ENCODE data around the gene ZNF217. TPM values are rescaled to one million over a fixed set of nuclear protein-coding genes. Genes with fewer than 3 reads are reported as not detected.
"Not testable (repeated sequence)": the region's sequence is repeated elsewhere in the genome, so short reads cannot be mapped to it uniquely, and the experiment has no call there.

The ZNF217 gene
- polyA plus RNA-seq, 1 donor from 2014 or later: 1.9 TPM

DNA sequence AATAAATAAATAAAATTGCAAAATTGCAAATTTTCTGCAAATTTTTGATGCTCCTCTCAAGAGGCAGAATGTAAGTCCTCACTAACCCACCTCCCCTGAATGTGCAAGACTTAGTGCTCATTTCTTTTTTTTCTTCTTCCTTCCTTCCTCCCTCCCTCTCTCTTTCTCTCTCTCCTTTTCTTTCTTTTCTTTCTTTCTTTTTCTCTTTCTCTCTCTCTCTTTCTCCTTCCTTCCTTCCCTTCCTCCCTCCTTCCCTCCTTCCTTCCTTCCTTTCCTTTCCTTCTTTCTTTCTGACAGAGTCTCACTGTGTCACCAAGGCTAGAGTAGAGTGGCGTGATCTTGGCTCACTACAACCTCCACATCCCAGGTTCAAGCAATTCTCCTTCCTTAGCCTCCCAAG is 60.1 kb downstream of the ZNF217 start:
- Histone ChIP-seq H2AFZ (ENCODE audit: low read depth, low read length) (no peak overlapping the region), H3K9me3 (ENCODE audit: low read length) (no peaks in the 10 kb centered on the region), H4K20me1 (ENCODE audit: insufficient read depth) (no peaks in the 10 kb centered on the region), H3K79me2 (replicated peaks; ENCODE audit: insufficient read depth, low read length) (no peaks in the 10 kb centered on the region), H3F3A (ENCODE audit: insufficient read depth, low read length, poor library complexity, severe bottlenecking) (no peaks in the 10 kb centered on the region), H3K9ac (ENCODE audit: low read length) (no peak overlapping the region), H3K36me3 (ENCODE audit: insufficient read depth, low read length) (no peaks in the 10 kb centered on the region), H3K4me3 (ENCODE audit: low read length) (no peak overlapping the region), H3K9me2 (ENCODE audit: insufficient read depth, low read length) (no peaks in the 10 kb centered on the region), H3K4me2 (ENCODE audit: low read length) (no peak overlapping the region), H3K27ac (ENCODE audit: low read length) (no peak overlapping the region), H3K27me3 (ENCODE audit: insufficient read depth, low read depth, low read length) (no peaks in the 10 kb centered on the region)
- TF ChIP-seq, protein P1, sequence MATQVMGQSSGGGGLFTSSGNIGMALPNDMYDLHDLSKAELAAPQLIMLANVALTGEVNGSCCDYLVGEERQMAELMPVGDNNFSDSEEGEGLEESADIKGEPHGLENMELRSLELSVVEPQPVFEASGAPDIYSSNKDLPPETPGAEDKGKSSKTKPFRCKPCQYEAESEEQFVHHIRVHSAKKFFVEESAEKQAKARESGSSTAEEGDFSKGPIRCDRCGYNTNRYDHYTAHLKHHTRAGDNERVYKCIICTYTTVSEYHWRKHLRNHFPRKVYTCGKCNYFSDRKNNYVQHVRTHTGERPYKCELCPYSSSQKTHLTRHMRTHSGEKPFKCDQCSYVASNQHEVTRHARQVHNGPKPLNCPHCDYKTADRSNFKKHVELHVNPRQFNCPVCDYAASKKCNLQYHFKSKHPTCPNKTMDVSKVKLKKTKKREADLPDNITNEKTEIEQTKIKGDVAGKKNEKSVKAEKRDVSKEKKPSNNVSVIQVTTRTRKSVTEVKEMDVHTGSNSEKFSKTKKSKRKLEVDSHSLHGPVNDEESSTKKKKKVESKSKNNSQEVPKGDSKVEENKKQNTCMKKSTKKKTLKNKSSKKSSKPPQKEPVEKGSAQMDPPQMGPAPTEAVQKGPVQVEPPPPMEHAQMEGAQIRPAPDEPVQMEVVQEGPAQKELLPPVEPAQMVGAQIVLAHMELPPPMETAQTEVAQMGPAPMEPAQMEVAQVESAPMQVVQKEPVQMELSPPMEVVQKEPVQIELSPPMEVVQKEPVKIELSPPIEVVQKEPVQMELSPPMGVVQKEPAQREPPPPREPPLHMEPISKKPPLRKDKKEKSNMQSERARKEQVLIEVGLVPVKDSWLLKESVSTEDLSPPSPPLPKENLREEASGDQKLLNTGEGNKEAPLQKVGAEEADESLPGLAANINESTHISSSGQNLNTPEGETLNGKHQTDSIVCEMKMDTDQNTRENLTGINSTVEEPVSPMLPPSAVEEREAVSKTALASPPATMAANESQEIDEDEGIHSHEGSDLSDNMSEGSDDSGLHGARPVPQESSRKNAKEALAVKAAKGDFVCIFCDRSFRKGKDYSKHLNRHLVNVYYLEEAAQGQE (IDR thresholded peaks at IDR 0.05; ENCODE audit: borderline replicate concordance): no peak
- TF ChIP-seq SMC3 (conservative IDR thresholded peaks at IDR 0.05; ENCODE audit: poor library complexity) (no peak), RAD21 (conservative IDR thresholded peaks at IDR 0.05) (no peak)

DNA sequence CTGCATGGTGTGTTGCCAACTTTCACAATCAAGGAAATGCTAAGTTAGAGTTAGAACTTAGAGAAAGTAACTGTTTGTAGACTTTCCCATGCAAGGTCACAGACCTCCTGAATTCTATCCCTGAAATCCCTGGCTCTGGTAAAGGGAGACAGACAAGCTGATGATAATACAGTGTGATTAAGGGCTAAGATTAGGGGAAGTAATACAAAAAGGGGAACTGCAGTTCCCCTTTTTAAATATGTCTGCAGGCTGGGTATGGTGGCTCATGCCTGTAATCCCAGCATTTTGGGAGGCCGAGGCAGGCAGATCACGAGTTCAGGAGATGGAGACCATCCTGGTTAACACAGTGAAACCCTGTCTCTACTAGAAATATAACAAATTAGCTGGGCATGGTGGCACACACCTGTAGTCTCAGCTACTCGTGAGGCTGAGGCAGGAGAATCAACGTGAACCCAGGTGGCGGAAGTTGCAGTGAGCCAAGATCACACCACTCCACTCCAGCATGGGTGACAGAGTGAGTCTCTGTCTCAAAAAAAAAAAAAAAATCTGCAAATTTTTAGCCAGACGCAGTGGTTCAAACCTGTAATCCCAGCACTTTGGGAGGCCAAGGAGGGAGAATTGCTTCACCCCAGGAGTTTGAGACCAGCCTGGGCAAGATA is 60.9 kb downstream of the ZNF217 start:
- H3K4me2 ChIP-seq (ENCODE audit: low read length); H3K4me3 ChIP-seq (ENCODE audit: low read length); H3K27me3 ChIP-seq (ENCODE audit: insufficient read depth, low read depth, low read length); H3K36me3 ChIP-seq (ENCODE audit: insufficient read depth, low read length); H3K9me3 ChIP-seq (ENCODE audit: low read length); H3K9ac ChIP-seq (ENCODE audit: low read length); H3K9me2 ChIP-seq (ENCODE audit: insufficient read depth, low read length); H3K27ac ChIP-seq (ENCODE audit: low read length); H3K79me2 ChIP-seq (replicated peaks; ENCODE audit: insufficient read depth, low read length); H3F3A ChIP-seq (ENCODE audit: insufficient read depth, low read length, poor library complexity, severe bottlenecking); H4K20me1 ChIP-seq (ENCODE audit: insufficient read depth); H2AFZ ChIP-seq (ENCODE audit: low read depth, low read length): not testable (repeated sequence)

DNA sequence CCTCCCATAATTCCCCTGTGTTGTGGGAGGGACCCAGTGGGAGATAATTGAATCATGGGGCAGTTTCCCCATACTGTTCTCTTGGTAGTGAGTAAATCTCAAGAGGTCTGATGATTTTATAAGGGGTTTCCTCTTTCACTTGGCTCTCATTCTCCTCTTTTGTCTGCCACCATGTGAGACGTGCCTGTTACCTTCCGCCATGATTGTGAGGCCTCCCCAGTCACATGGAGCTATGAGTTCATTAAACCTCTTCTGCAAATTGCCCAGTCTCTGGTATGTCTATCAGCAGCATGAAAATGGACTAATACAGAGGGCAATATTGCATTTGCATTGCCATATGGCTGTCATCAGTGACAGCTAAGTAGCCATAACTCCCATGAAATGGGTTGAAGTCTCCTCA is 63.2 kb downstream of the ZNF217 start:
- TF ChIP-seq RAD21 (conservative IDR thresholded peaks at IDR 0.05) (no peak), EZH2 (IDR thresholded peaks at IDR 0.05; ENCODE audit: borderline replicate concordance, insufficient read depth, low read length, poor library complexity, severe bottlenecking) (no peak), TAF1 (IDR thresholded peaks at IDR 0.05; ENCODE audit: low read depth) (no peak)

DNA sequence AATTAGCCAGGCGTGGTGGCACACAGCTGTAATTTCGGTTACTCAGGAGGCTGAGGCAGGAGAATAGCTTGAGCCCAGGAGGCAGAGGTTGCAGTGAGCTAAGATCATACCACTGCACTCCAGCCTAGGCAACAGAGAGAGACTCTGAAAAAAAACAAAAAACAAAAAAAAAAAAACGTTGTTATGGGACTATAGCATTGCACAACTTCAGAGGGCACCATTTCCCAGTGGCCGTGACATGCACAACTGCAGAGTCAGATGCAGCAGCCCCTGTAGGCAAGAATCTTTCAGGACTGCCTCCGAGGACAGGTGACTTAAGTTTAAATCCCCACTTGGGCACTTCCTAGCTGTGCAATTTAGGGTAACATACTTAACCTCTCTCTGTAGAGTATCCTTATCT is 64.0 kb downstream of the ZNF217 start:
- Histone ChIP-seq H2AFZ (ENCODE audit: low read depth, low read length) (no peak overlapping the region), H3K27me3 (ENCODE audit: insufficient read depth, low read depth, low read length) (no peaks in the 10 kb centered on the region), H3K9me2 (ENCODE audit: insufficient read depth, low read length) (no peaks in the 10 kb centered on the region), H3K9ac (ENCODE audit: low read length) (no peak overlapping the region), H3K79me2 (replicated peaks; ENCODE audit: insufficient read depth, low read length) (no peaks in the 10 kb centered on the region), H3K9me3 (ENCODE audit: low read length) (no peaks in the 10 kb centered on the region), H3K4me2 (ENCODE audit: low read length) (no peak overlapping the region), H3K4me3 (ENCODE audit: low read length) (no peak overlapping the region), H3K36me3 (ENCODE audit: insufficient read depth, low read length) (no peaks in the 10 kb centered on the region), H3F3A (ENCODE audit: insufficient read depth, low read length, poor library complexity, severe bottlenecking) (no peaks in the 10 kb centered on the region), H4K20me1 (ENCODE audit: insufficient read depth) (no peaks in the 10 kb centered on the region), H3K27ac (ENCODE audit: low read length) (no peak overlapping the region)
- no peak for TF ChIP-seq POLR2AphosphoS5 (IDR thresholded peaks at IDR 0.05)
- no peak for TF ChIP-seq RAD21 (conservative IDR thresholded peaks at IDR 0.05)
- TF ChIP-seq, protein P1 (IDR thresholded peaks at IDR 0.05; ENCODE audit: borderline replicate concordance): no peak
- no peak for TF ChIP-seq EZH2 (IDR thresholded peaks at IDR 0.05; ENCODE audit: borderline replicate concordance, insufficient read depth, low read length, poor library complexity, severe bottlenecking)
- TF ChIP-seq EP300 (conservative IDR thresholded peaks at IDR 0.05; ENCODE audit: poor library complexity, severe bottlenecking): no peak
- TF ChIP-seq SMC3 (conservative IDR thresholded peaks at IDR 0.05; ENCODE audit: poor library complexity): no peak
- no peak for TF ChIP-seq TAF1 (IDR thresholded peaks at IDR 0.05; ENCODE audit: low read depth)
- TF ChIP-seq, protein P2, sequence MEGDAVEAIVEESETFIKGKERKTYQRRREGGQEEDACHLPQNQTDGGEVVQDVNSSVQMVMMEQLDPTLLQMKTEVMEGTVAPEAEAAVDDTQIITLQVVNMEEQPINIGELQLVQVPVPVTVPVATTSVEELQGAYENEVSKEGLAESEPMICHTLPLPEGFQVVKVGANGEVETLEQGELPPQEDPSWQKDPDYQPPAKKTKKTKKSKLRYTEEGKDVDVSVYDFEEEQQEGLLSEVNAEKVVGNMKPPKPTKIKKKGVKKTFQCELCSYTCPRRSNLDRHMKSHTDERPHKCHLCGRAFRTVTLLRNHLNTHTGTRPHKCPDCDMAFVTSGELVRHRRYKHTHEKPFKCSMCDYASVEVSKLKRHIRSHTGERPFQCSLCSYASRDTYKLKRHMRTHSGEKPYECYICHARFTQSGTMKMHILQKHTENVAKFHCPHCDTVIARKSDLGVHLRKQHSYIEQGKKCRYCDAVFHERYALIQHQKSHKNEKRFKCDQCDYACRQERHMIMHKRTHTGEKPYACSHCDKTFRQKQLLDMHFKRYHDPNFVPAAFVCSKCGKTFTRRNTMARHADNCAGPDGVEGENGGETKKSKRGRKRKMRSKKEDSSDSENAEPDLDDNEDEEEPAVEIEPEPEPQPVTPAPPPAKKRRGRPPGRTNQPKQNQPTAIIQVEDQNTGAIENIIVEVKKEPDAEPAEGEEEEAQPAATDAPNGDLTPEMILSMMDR (IDR thresholded peaks at IDR 0.05; ENCODE audit: poor library complexity, severe bottlenecking): no peak

More for the DNA sequence above, 63.2 kb downstream of the ZNF217 start:
- Histone ChIP-seq H3K36me3 (ENCODE audit: insufficient read depth, low read length) (no peaks in the 10 kb centered on the region), H3F3A (ENCODE audit: insufficient read depth, low read length, poor library complexity, severe bottlenecking) (no peaks in the 10 kb centered on the region), H4K20me1 (ENCODE audit: insufficient read depth) (no peaks in the 10 kb centered on the region), H2AFZ (ENCODE audit: low read depth, low read length) (no peak overlapping the region), H3K4me2 (ENCODE audit: low read length) (no peak overlapping the region), H3K27ac (ENCODE audit: low read length) (no peak overlapping the region), H3K79me2 (replicated peaks; ENCODE audit: insufficient read depth, low read length) (no peaks in the 10 kb centered on the region), H3K9ac (ENCODE audit: low read length) (no peak overlapping the region), H3K27me3 (ENCODE audit: insufficient read depth, low read depth, low read length) (no peaks in the 10 kb centered on the region), H3K9me3 (ENCODE audit: low read length) (no peaks in the 10 kb centered on the region), H3K4me3 (ENCODE audit: low read length) (no peak overlapping the region), H3K9me2 (ENCODE audit: insufficient read depth, low read length) (no peaks in the 10 kb centered on the region)
